Measurements from ENCODE around the gene RAB4B. TPM values are rescaled to one million over a fixed set of nuclear protein-coding genes. Genes with fewer than 3 reads are reported as not detected.
A peak's percentile ranks its signal among the peaks of the same experiment; 100 is the strongest.

Gene RAB4B
- total RNA-seq, 1 donor from 2014 or later, result 23.4 TPM

DNA sequence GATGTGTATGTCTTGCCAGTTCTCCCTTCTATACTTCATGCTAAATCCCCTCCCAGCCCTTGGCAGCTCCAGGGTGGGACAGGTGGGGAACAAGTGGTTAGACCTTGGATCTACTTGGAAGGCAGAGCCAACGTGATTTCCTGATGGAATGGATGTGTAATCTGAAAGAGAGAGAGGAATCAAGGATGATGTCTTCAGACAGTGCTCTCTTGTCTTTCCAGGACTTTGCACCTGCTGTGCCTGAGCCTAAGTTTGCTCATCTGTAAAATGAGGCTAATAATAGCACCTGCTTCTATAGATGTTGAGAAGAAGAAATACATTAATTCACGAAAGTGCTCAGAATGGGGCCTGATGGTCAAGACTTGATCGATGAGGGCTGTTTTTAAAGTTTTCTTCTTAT, 13.9 kb downstream of the RAB4B start:
- Mint-ChIP-seq H3K36me3 (ENCODE audit: low read depth) (peaks cover 13% of the 10 kb centered on the region), H3K4me1 (ENCODE audit: low read depth) (peaks cover 22% of the 10 kb centered on the region), H3K27ac (ENCODE audit: unreplicated experiment) (peak overlapping the region; percentile 71), H3K4me3 (ENCODE audit: unreplicated experiment) (no peak overlapping the region), H3K9me3 (ENCODE audit: low read depth) (no peaks in the 10 kb centered on the region), H3K27me3 (ENCODE audit: low read depth) (no peaks in the 10 kb centered on the region)
- TF ChIP-seq, protein P1, sequence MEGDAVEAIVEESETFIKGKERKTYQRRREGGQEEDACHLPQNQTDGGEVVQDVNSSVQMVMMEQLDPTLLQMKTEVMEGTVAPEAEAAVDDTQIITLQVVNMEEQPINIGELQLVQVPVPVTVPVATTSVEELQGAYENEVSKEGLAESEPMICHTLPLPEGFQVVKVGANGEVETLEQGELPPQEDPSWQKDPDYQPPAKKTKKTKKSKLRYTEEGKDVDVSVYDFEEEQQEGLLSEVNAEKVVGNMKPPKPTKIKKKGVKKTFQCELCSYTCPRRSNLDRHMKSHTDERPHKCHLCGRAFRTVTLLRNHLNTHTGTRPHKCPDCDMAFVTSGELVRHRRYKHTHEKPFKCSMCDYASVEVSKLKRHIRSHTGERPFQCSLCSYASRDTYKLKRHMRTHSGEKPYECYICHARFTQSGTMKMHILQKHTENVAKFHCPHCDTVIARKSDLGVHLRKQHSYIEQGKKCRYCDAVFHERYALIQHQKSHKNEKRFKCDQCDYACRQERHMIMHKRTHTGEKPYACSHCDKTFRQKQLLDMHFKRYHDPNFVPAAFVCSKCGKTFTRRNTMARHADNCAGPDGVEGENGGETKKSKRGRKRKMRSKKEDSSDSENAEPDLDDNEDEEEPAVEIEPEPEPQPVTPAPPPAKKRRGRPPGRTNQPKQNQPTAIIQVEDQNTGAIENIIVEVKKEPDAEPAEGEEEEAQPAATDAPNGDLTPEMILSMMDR (IDR thresholded peaks at IDR 0.05), result no peak
- no peak for DNase-seq (ENCODE audit: low spot score)

DNA sequence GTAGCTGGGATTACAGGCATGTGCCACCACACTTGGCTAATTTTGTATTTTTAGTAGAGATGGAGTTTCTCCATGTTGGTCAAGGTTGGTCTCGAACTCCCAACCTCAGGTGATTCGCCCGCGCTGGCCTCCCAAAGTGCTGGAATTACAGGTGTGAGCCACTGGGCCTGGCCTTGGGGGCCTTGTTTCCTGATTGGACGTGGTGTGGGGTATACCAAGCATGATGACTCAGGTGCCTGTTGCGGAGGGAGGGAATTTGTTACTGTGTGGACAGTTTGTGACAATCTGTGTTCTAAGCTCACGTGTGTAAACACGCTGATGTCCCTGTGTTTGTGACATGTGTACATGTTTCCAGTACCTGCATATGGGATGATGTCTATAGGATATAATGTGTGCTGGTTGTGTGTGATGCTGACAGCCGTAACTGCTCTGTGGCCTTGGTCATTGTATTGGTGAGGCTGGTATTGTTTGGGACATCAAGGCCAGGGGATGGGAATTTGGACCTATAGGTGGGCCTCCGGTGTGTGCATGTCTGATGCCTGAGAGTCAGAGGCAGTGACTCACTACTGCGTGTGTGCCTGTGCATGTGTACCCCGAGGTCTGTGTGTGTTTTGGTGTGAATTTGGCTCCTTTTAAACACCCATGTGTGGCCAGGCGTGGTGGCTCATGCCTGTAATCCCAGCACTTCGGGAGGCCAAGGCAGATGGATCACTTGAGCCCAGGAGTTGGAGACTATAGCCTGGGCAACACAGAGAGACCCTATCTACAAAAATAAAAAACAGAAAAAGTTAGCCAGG, 19.3 kb downstream of the RAB4B start:
- no peak for DNase-seq (ENCODE audit: low spot score)
- Mint-ChIP-seq H3K9me3 (ENCODE audit: low read depth) (no peaks in the 10 kb centered on the region), H3K27me3 (ENCODE audit: low read depth) (no peaks in the 10 kb centered on the region), H3K4me1 (ENCODE audit: low read depth) (peaks cover 45% of the 10 kb centered on the region), H3K36me3 (ENCODE audit: low read depth) (peaks cover 7% of the 10 kb centered on the region), H3K4me3 (ENCODE audit: unreplicated experiment) (no peak overlapping the region), H3K27ac (ENCODE audit: unreplicated experiment) (peak overlapping the region; percentile 95)
- TF ChIP-seq, protein P1 (IDR thresholded peaks at IDR 0.05), result no peak

DNA sequence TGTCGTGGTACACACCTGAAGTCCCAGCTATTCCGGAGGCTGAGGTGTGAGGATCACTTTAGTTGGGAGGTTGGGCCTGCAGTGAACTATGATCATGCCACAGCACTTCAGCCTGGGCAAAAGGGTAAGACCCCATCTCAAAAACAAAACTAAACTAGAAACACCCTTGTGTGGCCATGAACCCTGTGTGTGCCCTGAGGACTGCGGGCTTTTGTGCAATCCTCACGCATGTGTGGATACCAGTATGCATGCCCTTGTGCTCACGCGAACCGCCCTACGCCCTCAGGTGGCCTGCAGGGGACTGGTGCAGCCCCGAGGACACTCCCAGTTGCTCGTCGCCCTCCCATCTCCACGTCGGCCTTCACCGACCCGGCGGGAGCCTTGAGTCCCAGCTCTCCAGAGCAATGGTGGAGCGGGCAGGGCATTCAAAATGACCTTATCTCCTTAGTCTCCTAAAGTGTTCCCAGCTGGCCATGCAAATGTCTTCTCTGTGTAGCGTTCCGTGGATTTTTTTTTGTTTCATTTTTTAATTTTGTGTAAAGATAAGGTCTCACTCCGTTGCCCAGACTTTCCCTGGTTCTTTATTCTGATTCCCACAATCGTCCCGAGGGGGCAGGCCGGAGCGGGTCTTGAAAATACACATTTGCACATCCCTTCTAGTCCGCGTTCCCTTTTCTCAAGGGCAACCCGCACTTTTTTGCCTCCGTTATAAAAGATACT, 20.1 kb downstream of the RAB4B start:
- peaks cover 10% of the 10 kb centered on the region for H3K36me3 Mint-ChIP-seq (ENCODE audit: low read depth)
- TF ChIP-seq, protein P1 (IDR thresholded peaks at IDR 0.05), result peak; percentile 81
- H3K4me1 Mint-ChIP-seq (ENCODE audit: low read depth), result peaks cover 46% of the 10 kb centered on the region
- H3K27me3 Mint-ChIP-seq (ENCODE audit: low read depth), result no peaks in the 10 kb centered on the region
- no peak for DNase-seq (ENCODE audit: low spot score)
- H3K4me3 Mint-ChIP-seq (ENCODE audit: unreplicated experiment), result peak overlapping the region; percentile 74
- peak overlapping the region; percentile 95 for H3K27ac Mint-ChIP-seq (ENCODE audit: unreplicated experiment)
- H3K9me3 Mint-ChIP-seq (ENCODE audit: low read depth), result no peaks in the 10 kb centered on the region

DNA sequence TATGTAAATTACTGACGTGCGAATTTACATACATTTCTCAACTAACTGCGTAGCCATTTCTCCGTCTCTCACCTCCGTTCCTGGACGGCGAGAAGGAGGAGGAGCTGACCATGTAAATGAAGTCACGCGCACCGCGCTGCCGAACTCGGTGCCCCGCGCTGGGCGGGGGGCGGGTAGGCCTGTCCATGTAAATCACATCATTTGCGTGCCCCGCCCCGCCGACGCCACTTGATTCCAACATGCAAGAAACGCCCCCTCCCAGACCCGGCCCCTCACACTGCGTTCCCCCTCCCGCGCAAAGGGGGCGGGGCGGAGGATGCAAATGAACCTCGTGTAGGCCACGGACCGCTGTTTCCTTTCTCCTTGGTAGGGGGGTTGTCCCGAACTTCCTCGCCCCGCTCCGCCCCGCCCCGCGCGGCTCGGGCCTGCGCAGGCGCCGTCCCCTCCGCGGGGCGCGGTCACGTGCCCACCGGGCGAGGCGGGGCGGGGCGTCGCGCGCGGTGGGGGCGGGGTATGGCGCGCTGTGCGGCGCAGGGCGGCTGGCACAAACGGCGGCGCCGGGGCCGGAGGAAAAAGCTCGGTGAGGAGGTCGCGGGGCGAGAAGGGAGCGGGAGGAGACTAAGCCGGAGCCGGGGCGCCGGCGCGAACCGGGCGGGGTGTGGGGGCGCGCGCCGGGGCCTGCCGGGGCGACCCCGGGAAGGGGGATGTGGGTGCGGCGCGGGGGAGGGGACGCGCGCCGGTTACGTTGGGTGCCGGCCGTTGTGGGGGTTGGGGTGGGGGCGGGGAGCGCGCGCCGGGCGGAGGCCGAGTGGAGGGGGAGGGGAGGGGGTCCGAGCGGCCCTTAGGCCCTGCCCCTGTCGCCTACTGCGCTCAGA, 20.9 kb downstream of the RAB4B start, which contains the start of gene EGLN2:
Gene EGLN2, plus strand, starts transcription at position 509 of the 875 bp plus-strand sequence. CDS start 1,382 bp downstream, outside the sequence.
- Mint-ChIP-seq H3K9me3 (ENCODE audit: low read depth) (no peaks in the 10 kb centered on the region), H3K27ac (ENCODE audit: unreplicated experiment) (peak within 1 kb of the TSS; percentile 95), H3K36me3 (ENCODE audit: low read depth) (peaks cover 10% of the 10 kb centered on the region), H3K4me1 (ENCODE audit: low read depth) (peaks cover 52% of the 10 kb centered on the region), H3K27me3 (ENCODE audit: low read depth) (no peaks in the 10 kb centered on the region), H3K4me3 (ENCODE audit: unreplicated experiment) (peak within 1 kb of the TSS; percentile 92)
- TF ChIP-seq, protein P1 (IDR thresholded peaks at IDR 0.05), result peak; percentile 54
- peak; percentile 100 for DNase-seq (ENCODE audit: low spot score)
